Measurements from ENCODE around the gene OS9.

Gene OS9

GRCh38 chr12:57724936-57725740 is 31.2 kb downstream of the OS9 start:
- no peak for TF ChIP-seq ZNF274 (IDR thresholded peaks at IDR 0.05; ENCODE audit: low read depth, low read length)
- no peak overlapping the region for H3K4me3 ChIP-seq (ENCODE audit: low read length)

- no peak overlapping the region for H3K4me3 ChIP-seq (ENCODE audit: low read length)
- TF ChIP-seq ZNF274 (IDR thresholded peaks at IDR 0.05; ENCODE audit: low read depth, low read length): no peak
These were observed 31.9 kb downstream of the OS9 start for GRCh38 chr12:57725851-57726150.

- H3K4me3 ChIP-seq (ENCODE audit: low read length): no peak overlapping the region
These were observed 32.4 kb downstream of the OS9 start for GRCh38 chr12:57726151-57726883.

GRCh38 chr12:57726884-57727757 is 33.2 kb downstream of the OS9 start:
- TF ChIP-seq ZNF274 (IDR thresholded peaks at IDR 0.05; ENCODE audit: low read depth, low read length): no peak
- H3K4me3 ChIP-seq (ENCODE audit: low read length): no peak overlapping the region

More at GRCh38 chr12:57726151-57726883, 32.4 kb downstream of the OS9 start:
- no peak for TF ChIP-seq ZNF274 (IDR thresholded peaks at IDR 0.05; ENCODE audit: low read depth, low read length)

- TF ChIP-seq ZNF274 (IDR thresholded peaks at IDR 0.05; ENCODE audit: low read depth, low read length): no peak
- H3K4me3 ChIP-seq (ENCODE audit: low read length): no peak overlapping the region
These were observed 33.9 kb downstream of the OS9 start for GRCh38 chr12:57727758-57728395.

- no peak overlapping the region for H3K4me3 ChIP-seq (ENCODE audit: low read length)
- no peak for TF ChIP-seq ZNF274 (IDR thresholded peaks at IDR 0.05; ENCODE audit: low read depth, low read length)
These were observed 35.5 kb downstream of the OS9 start for GRCh38 chr12:57729321-57729844.

- TF ChIP-seq ZNF274 (IDR thresholded peaks at IDR 0.05; ENCODE audit: low read depth, low read length): no peak
- no peak overlapping the region for H3K4me3 ChIP-seq (ENCODE audit: low read length)
These were observed 36.6 kb downstream of the OS9 start for GRCh38 chr12:57730336-57731067.

- H3K4me3 ChIP-seq (ENCODE audit: low read length): no peak overlapping the region
These were observed 37.6 kb downstream of the OS9 start for GRCh38 chr12:57731411-57732080.

GRCh38 chr12:57732270-57732669 is 38.3 kb downstream of the OS9 start:
- H3K4me3 ChIP-seq (ENCODE audit: low read length): no peak overlapping the region
- TF ChIP-seq ZNF274 (IDR thresholded peaks at IDR 0.05; ENCODE audit: low read depth, low read length): no peak

More at GRCh38 chr12:57731411-57732080, 37.6 kb downstream of the OS9 start:
- no peak for TF ChIP-seq ZNF274 (IDR thresholded peaks at IDR 0.05; ENCODE audit: low read depth, low read length)

GRCh38 chr12:57732726-57733593 is 39.0 kb downstream of the OS9 start:
- no peak overlapping the region for H3K4me3 ChIP-seq (ENCODE audit: low read length)
- TF ChIP-seq ZNF274 (IDR thresholded peaks at IDR 0.05; ENCODE audit: low read depth, low read length): no peak

- no peak overlapping the region for H3K4me3 ChIP-seq (ENCODE audit: low read length)
- TF ChIP-seq ZNF274 (IDR thresholded peaks at IDR 0.05; ENCODE audit: low read depth, low read length): no peak
These were observed 40.0 kb downstream of the OS9 start for GRCh38 chr12:57733928-57734327.

GRCh38 chr12:57734591-57734990 is 40.7 kb downstream of the OS9 start:
- H3K4me3 ChIP-seq (ENCODE audit: low read length): no peak overlapping the region
- TF ChIP-seq ZNF274 (IDR thresholded peaks at IDR 0.05; ENCODE audit: low read depth, low read length): no peak

Data from GM08714 (cell line).